ENCODE data around the gene LSM2. TPM values are rescaled to one million over a fixed set of nuclear protein-coding genes. Genes with fewer than 3 reads are reported as not detected.

LSM2 gene
- total and polyA plus RNA-seq, 9 of the 15 experiments (the other 6 are each of a cell fraction or from before 2014, with no cell fraction given), result 154 to 407 (median 223) TPM

DNA sequence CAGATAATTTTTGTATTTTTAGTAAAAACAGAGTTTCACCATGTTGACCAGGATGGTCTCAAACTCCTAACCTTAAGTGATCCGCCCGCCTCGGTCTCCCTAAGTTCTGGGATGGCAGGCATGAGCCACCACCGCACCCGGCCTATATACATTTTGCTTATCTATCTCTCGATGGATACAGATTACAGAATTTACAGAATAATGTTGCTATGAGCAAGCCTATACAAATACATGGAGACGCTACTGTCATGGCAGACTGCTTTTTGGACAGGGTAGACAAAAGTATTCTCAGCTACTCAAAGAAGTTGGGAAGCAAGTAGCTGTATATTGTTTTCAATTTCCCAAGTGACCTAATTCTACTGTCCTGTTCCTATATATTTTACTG lies 6.7 kb upstream of the LSM2 start (continued):
- TF ChIP-seq SMAD4 (CRISPR knock-in tag; conservative IDR thresholded peaks at IDR 0.05) (no peak), KAT7 (CRISPR knock-in tag; IDR thresholded peaks at IDR 0.05; ENCODE audit: borderline replicate concordance) (no peak), SP2 (IDR thresholded peaks at IDR 0.05; ENCODE audit: extremely low read depth, low read depth, low read length, poor library complexity, severe bottlenecking) (no peak), NCOA2 (IDR thresholded peaks at IDR 0.05; ENCODE audit: partially characterized antibody in 2 of 2) (no peak), NRF1 (conservative IDR thresholded peaks at IDR 0.05 in 1 of 2, IDR thresholded peaks at IDR 0.05 in 1 of 2) (no peak; a peak in 1 of 4 replicates), HSF4 (CRISPR knock-in tag; IDR thresholded peaks at IDR 0.05; ENCODE audit: borderline replicate concordance) (peak; percentile 86; the same call in 1 of the 2 replicates), MYNN (IDR thresholded peaks at IDR 0.05) (no peak), MYNN (CRISPR knock-in tag; IDR thresholded peaks at IDR 0.05) (no peak), GTF2F1 (IDR thresholded peaks at IDR 0.05; ENCODE audit: low read depth, low read length) (no peak; the same call in 1 of the 2 replicates), NR2F6 (CRISPR knock-in tag; IDR thresholded peaks at IDR 0.05) (no peak), HDAC1 (IDR thresholded peaks at IDR 0.05) (0 out of 4 replicates have a peak, but pooled peaks of 1 of the 2 experiments have one; percentile 12), ZNF584 (CRISPR knock-in tag; IDR thresholded peaks at IDR 0.05; ENCODE audit: low read depth) (peak; percentile 55; the same call in 1 of the 2 replicates), FIP1L1 (IDR thresholded peaks at IDR 0.05; ENCODE audit: low read depth, low read length, poor library complexity, severe bottlenecking) (no peak), ZNF197 (CRISPR knock-in tag; IDR thresholded peaks at IDR 0.05; ENCODE audit: low read depth) (no peak), ZNF124 (CRISPR knock-in tag; IDR thresholded peaks at IDR 0.05) (no peak), STAT5B (CRISPR knock-in tag; IDR thresholded peaks at IDR 0.05) (no peak), ARID2 (IDR thresholded peaks at IDR 0.05) (no peak), ZBTB17 (CRISPR knock-in tag; IDR thresholded peaks at IDR 0.05) (no peak), GABPB1 (CRISPR knock-in tag; IDR thresholded peaks at IDR 0.05) (no peak), NR4A1 (CRISPR knock-in tag; IDR thresholded peaks at IDR 0.05) (no peak), NR4A1 (tag; IDR thresholded peaks at IDR 0.05) (peak; percentile 80; the same call in 1 of the 2 replicates), FOXM1 (IDR thresholded peaks at IDR 0.05; ENCODE audit: low read depth) (no peak), FOXM1 (CRISPR knock-in tag; IDR thresholded peaks at IDR 0.05; ENCODE audit: low read depth) (no peak), CEBPB (tag; IDR thresholded peaks at IDR 0.05) (no peak; the same call in 1 of the 2 replicates), SAP30 (IDR thresholded peaks at IDR 0.05; ENCODE audit: borderline replicate concordance, insufficient read depth, low read depth, low read length, poor library complexity, severe bottlenecking) (no peak), L3MBTL2 (IDR thresholded peaks at IDR 0.05) (no peak)
- TF ChIP-seq, protein P1, sequence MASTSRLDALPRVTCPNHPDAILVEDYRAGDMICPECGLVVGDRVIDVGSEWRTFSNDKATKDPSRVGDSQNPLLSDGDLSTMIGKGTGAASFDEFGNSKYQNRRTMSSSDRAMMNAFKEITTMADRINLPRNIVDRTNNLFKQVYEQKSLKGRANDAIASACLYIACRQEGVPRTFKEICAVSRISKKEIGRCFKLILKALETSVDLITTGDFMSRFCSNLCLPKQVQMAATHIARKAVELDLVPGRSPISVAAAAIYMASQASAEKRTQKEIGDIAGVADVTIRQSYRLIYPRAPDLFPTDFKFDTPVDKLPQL (IDR thresholded peaks at IDR 0.05; ENCODE audit: extremely low read depth, insufficient read length), result no peak
- TF ChIP-seq, protein P2, sequence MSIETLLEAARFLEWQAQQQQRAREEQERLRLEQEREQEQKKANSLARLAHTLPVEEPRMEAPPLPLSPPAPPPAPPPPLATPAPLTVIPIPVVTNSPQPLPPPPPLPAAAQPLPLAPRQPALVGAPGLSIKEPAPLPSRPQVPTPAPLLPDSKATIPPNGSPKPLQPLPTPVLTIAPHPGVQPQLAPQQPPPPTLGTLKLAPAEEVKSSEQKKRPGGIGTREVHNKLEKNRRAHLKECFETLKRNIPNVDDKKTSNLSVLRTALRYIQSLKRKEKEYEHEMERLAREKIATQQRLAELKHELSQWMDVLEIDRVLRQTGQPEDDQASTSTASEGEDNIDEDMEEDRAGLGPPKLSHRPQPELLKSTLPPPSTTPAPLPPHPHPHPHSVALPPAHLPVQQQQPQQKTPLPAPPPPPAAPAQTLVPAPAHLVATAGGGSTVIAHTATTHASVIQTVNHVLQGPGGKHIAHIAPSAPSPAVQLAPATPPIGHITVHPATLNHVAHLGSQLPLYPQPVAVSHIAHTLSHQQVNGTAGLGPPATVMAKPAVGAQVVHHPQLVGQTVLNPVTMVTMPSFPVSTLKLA (conservative IDR thresholded peaks at IDR 0.05), result no peak
- TF ChIP-seq, protein P3, sequence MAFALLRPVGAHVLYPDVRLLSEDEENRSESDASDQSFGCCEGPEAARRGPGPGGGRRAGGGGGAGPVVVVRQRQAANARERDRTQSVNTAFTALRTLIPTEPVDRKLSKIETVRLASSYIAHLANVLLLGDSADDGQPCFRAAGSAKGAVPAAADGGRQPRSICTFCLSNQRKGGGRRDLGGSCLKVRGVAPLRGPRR (CRISPR knock-in tag; IDR thresholded peaks at IDR 0.05), result no peak
